Uterus (tissue), 2 donors: ENCODE measurements around the gene MND1.

Source experiments
- POLR2A ChIP-seq, 2 donors: fragments of 450-650 bp; IDR thresholded peaks; one replicate each; pipeline ENCODE4 v1.6.1; 2016; ENCODE audit warnings: antibody characterized with exemption in 2 of 2, mild to moderate bottlenecking in 1 of 2, moderate library complexity in 1 of 2
- TF ChIP-seq, protein P1 (sequence below), 4 experiments: fragments of 200-600 bp in 2 of 4; fragments of 450-650 bp in 2 of 4; sonication (generic) in 2 of 4; IDR thresholded peaks; one replicate each; pipeline ENCODE4 v1.5.1; 2016 to 2019; ENCODE audit warnings: antibody characterized with exemption in 4 of 4, mild to moderate bottlenecking in 2 of 4, moderate library complexity in 1 of 4

- TF ChIP-seq, protein P1, sequence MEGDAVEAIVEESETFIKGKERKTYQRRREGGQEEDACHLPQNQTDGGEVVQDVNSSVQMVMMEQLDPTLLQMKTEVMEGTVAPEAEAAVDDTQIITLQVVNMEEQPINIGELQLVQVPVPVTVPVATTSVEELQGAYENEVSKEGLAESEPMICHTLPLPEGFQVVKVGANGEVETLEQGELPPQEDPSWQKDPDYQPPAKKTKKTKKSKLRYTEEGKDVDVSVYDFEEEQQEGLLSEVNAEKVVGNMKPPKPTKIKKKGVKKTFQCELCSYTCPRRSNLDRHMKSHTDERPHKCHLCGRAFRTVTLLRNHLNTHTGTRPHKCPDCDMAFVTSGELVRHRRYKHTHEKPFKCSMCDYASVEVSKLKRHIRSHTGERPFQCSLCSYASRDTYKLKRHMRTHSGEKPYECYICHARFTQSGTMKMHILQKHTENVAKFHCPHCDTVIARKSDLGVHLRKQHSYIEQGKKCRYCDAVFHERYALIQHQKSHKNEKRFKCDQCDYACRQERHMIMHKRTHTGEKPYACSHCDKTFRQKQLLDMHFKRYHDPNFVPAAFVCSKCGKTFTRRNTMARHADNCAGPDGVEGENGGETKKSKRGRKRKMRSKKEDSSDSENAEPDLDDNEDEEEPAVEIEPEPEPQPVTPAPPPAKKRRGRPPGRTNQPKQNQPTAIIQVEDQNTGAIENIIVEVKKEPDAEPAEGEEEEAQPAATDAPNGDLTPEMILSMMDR (IDR thresholded peaks at IDR 0.05), result no peak
- no peak for TF ChIP-seq POLR2A (IDR thresholded peaks at IDR 0.05)
Measured at GRCh38 chr4:153407906-153408305, 63.4 kb downstream of the MND1 start.
